ENCODE results near the gene DCDC2B.

The DCDC2B gene

DNA sequence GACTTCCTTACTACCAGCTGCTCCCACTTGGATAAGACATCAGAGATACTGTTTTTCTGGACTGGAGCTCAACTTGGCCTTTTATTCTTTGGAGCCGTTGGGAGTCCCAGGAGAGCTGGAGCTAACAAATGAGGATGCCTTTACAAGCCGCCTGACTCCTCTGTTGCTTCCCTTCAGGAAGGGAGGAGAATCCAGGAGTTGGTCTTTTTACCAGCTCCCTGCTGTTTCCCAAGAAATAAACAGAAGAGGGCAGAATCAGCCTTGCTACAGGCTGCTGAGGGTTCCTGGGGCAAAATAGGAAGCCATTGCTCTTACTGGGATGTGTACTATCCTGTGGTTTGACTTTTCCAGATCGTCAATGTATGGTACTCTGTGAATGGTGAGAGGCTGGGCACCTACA is 14.8 kb downstream of the DCDC2B start:
- no peak for DNase-seq (ENCODE audit: low read depth)

DNA sequence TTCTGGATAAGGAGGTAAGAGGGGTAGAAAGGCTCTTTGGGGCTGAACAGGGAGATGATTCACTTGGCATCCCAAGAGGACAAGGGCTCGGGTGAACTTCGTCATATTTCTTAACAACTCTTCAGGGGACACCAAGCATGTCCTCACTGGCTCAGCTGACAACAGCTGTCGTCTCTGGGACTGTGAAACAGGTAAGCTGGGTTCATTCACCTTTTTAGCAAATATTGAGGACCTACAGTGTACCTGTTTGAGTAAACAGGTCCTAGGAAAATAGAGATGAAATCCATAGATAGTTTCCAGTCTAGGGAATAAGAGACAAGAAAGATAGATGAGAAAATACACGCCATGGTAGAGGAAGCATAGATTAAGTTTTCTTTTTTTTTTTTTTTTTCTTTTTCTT is 15.4 kb downstream of the DCDC2B start:
- no peak for DNase-seq (ENCODE audit: low read depth)

DNA sequence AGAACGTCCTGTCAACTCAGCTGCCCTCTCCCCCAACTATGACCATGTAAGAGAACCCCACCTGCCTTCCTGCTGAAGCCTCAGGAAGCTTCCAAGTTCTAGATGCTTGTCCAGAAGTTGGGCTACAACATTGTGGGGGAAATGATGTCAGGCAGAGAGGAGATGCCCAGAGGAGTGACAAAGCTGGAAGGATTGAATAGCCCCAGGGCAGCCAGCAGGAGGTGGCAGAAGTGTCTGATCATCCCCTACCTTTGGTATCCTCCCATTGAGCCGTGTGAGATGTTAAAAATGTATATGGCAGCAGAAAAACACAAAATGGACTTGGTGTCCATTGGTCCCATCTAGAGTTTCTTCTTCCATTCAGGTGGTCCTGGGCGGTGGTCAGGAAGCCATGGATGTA is 19.9 kb downstream of the DCDC2B start:
- DNase-seq (ENCODE audit: low read depth): no peak

DNA sequence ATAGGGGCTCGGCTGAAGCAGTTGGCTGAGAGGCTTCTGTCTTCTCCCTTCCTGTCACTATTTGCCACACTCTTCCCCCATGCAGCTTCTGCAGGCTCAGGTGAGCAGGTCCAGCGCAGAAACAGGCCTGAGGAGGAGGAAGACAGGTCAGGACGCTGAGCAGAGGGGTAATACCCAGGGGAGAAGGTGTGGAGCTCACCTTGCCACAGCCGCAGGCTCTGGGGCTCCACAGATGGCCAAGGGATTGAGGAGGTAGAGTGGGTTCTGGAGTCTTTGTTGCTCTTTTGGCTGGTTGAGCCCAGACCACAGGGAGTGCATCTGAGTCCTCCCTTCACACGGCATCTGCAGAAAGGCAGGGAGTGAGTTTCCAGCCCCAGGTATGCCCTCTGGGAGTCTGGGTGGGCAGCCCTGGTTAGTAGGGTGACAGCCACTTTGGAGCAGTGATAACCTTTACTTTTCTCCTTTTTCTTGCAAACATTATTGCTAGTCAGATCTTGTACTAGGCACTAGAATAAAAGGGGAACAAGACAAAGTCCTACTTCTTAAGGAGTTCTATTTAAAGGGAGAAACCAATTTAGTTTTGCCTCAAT is 23.0 kb downstream of the DCDC2B start:
- DNase-seq (ENCODE audit: low read depth): no peak

DNA sequence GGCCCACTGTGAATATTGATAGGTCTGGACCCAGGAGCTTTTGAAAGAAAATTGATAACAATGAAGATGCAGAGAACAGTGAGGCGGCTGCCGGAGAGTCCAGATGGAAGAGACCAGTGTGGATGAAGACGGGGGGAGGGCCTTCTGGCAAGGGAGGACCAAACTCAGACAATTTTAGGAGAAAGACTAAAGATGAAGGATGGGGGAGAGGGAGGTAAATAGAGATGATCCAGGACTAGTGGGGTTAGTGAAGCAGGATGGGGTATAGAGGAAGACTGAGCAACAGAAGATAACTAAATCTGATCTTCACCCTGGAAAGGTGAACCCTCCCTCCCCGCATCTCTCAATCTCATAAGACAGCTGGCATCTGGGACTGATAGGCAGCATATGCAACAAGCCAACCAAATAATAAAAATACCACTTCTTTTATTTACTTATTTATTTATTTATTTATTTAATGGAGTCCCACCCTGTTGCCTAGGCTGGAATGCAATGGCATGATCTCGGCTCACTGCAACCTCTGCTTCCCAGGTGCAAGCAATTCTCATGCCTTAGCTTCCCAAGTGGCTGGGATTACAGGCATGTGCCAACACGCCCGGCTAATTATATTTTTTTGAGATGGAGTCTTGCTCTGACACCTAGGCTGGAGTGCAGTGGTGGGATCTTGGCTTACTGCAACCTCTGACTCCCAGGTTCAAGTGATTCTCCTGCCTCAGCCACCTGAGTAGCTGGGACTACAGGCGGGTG is 23.8 kb downstream of the DCDC2B start:
- DNase-seq (ENCODE audit: low read depth): no peak

DNA sequence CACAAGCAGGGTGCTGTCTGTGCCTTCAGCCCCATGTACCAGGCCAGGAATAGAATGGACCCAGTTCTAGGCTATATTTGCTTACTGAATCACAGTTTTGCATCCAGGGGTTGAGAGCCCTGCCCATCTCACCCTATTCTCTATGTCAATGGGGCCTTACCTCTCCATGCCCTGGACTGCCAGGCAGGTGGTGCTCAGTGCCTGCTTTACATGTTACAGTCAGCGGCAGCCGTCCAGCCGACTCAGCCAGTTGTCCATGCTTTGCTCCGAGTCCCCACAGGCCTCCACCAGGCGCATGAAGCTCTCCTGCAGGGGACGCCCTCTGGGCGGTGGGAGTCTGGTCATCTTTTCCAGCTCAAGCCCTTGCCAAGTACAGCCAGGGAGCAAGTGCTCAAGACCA is 25.9 kb downstream of the DCDC2B start:
- DNase-seq (ENCODE audit: low read depth): no peak

DNA sequence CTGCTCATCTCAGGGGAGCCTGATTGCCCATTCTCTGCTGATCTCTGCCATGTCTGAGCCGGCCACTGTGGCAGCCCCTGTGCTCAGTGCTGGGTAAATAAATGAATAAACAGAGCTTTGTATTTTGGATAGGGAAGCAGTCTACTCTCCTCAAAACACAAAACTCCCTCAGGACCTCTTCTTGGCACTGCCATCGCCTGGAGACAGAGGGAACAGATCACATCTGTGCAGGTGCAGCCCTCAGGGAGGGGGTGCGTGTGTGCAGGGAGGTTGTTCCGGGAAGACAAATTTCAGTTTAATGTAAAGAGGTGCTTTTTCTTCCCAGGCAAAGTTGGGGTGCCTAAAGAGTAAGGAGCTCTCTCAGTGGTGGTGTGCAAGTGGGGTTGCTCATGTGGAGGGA is 30.4 kb downstream of the DCDC2B start:
- no peak for DNase-seq (ENCODE audit: low read depth)

DNA sequence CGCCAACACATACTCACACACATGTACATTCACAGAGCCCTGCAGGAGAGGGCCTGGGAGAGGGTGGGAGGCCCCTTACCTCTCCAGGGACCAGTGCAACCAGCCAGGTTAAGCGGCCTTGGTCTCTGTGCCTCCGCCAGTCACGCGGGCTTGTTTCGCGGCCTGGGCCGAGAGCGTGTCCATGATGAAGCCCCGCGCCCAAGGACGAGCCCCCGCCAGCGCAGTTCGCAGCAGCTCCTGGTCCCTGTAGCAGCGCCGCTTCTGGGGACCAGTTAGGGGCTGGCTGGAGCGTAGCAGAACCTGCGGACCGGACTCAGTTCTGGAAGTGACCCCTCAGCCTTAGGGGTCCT is 30.9 kb downstream of the DCDC2B start:
- DNase-seq (ENCODE audit: low read depth): no peak

DNA sequence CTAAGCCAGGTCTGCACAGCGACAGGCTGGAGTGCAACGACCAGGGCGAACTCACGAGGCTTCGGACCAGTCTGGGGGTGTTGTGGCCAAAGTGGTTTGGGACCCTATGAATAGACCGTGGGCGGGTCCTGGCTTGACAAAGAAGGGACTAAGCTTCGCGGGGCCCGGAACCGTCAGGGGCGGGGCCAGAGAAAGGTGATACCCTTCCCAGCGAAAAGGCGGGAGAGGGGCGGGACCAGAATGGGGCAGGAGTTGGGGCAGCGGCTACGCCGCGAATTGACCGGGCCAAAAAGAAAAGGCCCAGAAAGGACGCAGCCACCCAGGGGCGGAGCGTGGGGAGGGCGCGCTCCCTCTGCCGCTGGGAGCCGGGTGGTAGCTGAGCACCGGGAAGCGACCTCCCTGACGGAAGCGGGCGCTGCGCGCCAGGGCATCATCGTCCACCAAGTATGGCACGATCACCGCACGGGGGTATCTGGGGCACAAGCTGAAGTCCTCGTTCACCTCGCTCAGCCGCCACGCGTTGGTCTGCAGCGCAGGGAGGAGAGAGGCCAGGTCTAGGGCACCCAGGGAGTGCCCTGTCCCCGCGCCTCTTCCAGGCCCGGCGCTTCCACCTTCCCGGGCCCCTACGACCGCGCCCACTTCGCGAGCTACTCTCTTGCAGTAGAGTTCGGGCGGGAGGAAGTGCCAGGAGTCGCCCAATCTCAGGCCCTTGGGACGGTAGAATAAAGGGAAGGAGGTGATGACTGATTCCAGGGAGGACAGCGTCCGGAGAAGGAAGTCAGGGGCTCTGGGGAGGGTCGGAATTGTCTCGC is 31.5 kb downstream of the DCDC2B start:
- peak; percentile 43 for DNase-seq (ENCODE audit: low read depth)

DNA sequence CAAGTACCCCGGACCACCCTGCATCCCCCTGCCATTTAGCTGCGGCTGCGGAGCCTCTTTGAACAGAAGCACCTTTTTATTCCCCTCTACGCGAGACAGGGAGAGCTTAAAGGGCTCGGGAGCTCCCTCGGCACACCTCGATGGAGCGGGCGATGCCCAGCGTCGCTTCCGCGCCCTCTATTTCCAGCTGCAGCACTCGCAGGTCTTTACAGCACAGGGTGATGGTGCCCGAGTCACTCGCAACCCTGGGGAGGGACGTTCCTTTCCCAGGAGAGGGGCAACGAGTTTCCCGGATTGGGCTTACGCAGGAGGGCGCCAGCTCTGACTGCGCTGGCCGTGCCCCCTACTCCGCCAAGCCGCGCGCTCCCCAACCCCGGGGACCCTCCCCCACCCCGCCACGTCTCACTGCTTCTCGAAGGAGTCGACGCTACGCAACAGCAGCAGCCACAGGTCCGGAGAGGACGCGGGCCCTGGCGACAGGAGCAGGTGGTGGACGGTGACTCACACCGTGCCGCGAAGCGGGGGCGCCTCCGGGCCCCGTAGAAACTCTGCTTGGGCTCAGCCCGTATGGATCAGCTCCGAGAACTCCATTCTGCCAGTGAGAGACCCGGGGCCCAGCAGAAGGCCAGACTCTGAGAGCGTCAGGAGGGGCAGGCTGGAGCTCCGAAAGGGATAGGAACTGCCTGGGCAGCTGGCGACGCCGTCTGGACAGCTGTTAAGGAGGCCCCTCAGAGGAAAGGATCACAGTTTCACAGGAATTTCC is 32.3 kb downstream of the DCDC2B start:
- no peak for DNase-seq (ENCODE audit: low read depth)

DNA sequence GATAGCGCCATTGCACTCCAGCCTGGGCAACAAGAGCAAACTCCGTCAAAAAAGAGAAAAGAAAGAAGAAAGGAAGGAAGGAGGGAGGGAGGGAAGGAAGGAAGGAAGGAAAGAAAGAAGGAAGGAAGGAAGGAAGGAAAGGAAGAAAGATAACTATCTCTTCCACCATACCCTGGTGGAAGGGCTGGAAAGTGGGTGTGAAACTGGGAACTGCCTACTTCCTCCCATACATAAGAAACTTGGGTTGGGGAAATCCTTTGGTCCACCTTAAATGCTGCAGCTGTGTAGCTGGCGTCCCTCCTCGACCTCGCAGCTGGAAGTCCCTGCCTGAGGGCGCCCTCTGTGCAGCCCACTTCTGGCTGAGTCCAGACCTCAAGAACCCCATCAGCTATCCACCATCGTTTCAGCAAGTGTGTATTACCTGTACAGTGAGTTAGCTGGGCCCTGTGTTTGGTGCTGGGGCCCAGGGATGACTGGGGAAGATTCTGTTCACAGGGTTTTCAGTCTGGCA is 33.5 kb downstream of the DCDC2B start:
- DNase-seq (ENCODE audit: low read depth): no peak

DNA sequence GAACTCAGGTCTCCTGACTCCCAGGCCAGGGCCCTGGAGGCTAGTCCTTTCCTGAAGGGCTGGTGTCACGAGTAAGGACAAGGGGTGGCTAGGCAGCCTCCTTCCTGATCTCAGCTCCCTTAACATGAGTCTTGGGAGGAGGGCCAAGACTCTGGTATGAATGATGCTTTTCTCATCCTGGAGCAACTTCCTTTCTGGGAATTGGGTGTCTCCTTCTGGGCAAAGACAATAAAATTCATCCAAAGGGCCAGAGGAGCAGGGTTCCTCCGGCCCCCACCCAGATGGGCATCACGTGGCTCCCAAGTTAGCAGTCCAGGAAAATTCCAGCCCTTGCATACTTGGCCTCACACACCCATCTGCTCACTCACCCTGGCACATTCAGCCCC is 38.0 kb downstream of the DCDC2B start, which contains the start of gene FAM167B:
FAM167B (plus strand) TSS at position 335 of the 386 bp plus-strand sequence. CDS start 200 bp downstream, outside the sequence.
- no peak for DNase-seq (ENCODE audit: low read depth)

DNA sequence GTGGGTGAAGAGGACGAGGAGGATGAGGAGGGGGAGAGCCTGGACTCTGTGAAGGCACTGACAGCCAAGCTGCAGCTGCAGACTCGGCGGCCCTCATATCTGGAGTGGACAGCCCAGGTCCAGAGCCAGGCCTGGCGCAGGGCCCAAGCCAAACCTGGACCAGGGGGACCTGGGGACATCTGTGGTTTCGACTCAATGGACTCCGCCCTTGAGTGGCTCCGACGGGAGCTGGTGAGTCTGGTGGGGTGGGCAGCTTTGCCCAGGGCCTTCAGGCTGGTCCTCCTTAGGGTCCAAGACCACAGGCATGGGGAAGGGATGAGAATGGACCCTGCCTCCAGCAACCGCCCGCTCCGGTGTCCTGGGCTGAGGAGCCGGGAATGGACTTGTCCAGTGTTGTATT is 38.6 kb downstream of the DCDC2B start:
- DNase-seq (ENCODE audit: low read depth): no peak

DNA sequence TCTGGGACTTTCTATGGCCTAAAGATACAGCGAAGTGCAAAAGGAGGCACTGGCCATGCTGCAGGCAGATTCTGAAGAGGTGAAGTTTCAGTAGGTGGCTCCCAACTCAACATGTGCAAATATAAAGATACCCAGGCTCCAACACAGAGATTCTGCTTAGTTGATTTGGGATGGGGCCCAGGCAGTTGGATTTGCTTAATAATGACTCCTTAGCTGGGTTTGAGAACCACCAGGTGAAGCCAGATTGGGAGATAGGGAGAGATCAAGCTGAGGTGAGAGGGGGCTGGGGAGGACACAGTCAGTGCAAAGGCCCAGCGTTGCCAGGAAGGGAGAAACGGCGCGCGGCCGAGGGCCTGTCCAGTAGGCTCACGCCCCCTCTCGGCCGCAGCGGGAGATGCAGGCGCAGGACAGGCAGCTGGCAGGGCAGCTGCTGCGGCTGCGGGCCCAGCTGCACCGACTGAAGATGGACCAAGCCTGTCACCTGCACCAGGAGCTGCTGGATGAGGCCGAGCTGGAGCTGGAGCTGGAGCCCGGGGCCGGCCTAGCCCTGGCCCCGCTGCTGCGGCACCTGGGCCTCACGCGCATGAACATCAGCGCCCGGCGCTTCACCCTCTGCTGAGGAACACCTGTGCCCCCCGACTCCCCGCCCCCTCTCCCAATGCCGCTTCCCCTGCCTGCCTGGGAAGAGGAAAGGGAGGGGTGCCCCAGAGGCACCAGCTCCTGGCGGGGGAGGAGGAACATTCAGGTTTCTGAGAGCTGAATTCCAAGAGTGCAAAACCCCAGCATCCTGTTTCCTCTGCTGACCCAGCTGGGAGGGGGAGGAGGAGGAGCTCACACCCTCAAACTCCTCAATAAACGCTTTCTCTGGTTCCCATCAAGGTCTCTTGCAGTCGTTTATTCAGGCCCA is 39.3 kb downstream of the DCDC2B start:
- DNase-seq (ENCODE audit: low read depth): peak; percentile 61

DNA sequence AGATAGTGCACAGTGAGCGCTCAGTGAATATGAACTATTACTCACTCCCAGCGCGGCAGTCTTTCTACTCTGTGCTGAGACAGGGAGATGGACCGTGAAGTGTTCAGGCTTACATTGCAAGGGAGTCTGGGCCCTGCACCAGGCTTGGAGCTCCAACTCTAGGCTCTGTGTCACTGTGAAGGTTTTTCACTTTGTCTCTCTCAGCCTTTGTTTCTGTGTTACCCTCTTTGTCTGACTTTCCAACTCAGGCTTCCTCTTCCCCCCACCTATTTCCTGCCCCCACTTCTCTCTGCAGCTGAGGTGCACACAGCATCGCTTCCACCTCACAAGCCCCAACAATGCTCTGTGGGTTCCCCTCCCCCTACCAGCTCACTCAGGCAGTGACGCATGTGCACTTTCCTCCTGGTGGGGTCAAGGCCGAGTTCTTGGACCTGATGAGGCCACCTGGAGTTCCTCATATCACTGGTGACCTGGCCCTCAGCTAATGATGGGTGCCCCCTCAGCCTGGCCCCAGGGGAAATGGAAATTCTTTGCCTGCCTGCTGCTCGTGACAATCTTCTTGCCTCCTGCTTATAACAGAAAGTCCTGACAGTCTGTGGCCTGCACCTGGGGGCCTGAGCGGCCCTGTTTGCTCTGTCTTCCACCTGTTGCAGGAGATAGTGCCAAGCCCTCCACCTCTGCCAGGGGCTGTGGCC is 41.1 kb downstream of the DCDC2B start:
- DNase-seq (ENCODE audit: low read depth): peak; percentile 79

DNA sequence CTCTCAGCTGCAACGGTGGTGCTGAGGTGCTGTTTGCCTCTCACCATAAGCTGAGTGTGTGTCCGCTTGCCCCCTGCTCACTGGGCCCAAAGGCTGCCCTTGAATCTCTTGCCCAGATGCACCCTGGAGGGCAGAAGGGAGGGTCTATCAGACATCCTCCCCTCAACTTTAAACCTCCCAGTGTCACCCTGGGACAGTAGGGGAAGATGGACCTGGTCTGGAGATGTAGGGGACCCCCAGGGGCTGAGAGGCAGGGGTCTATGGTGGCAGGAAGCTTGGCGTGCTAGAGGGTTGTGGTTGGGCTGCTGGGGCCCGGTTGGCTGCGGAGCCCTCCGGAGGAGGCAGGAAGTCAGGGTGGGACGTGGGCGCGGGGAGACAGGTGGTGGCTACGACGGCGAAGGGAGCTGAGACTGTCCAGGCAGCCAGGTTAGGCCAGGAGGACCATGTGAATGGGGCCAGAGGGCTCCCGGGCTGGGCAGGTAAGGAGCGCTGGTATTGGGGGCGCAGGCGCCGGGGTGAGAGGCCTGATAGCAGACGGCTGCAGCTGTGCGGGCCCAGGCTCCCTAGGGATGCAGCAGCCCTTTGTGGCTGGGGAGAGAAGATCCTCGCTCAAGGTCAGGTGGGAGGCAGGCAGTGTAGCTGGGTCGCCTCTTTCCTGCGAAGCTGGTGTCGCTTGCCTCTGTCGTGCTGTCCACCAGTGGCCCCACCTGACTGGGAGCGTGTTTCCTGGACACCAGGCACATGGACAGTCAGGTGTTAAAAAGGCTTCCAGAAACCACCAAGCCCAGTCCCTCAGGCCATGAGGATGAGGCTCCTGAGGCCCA is 42.2 kb downstream of the DCDC2B start, which contains the start of gene LCK:
LCK (plus strand) TSS at position 373 of the 824 bp plus-strand sequence. CDS start 23,065 bp downstream, outside the sequence.
- DNase-seq (ENCODE audit: low read depth): no peak

DNA sequence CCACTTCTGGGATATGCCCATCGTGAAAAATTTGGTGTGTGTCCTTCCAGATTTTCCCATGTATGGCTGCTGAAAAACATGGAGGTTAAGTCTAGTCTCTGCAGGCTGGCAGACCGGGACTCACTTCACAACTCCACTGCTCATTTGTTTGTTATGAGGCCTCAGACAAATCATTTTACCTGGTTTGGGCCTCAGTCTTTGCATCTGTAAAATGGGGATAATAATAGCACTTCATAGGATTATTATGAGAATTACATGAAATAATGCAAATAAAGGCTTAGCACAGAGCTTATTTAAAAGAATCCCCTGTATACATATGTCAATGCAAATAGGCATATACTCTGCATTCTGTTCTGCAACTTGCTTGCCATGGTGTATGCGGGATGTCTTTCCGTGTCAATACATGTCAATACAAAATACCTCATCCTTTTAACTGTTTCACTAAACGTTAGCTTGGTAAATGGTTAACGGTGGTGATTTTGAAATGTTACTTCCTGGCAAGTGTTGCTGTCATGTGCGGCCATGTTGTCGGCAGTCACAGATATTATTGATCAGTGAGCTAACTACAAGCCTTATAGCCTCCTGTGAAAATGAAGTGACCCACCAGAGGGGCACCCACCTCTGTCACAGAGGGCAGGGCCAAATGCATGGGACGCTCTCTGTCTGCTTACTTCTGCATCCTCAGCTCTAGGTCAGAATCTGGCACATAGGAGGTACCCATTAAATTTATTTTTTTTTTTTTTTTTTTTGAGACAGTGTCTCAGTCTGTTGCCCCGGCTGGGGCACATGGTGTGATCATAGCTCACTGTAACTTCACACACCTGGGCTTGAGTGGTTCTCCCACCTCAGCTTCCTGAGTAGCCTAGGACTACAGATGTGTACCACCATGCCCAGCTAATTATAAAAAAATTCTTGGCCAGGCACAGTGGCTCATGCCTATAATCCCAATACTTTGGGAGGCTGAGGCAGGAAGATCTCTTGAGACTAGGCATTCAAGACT is 46.5 kb downstream of the DCDC2B start:
- DNase-seq (ENCODE audit: low read depth): no peak
